ENCODE results near the gene IP6K1.

The IP6K1 gene

GRCh38 chr3:49723296-49723627 is 63.1 kb downstream of the IP6K1 start:
- DNase-seq: peak; percentile 24

- no peak for DNase-seq
These were observed 63.4 kb downstream of the IP6K1 start for GRCh38 chr3:49722896-49723295.

- DNase-seq: no peak
These were observed 64.2 kb downstream of the IP6K1 start for GRCh38 chr3:49721896-49722781.

- no peak for DNase-seq
These were observed 64.8 kb downstream of the IP6K1 start for GRCh38 chr3:49721596-49721895.

- DNase-seq: no peak
These were observed 65.3 kb downstream of the IP6K1 start for GRCh38 chr3:49720855-49721595.

GRCh38 chr3:49719214-49719884 is 67.0 kb downstream of the IP6K1 start, which contains the start of gene AMIGO3:
AMIGO3 (minus strand) TSS chr3:49719684; CDS start chr3:49719465, 219 bp downstream.
- peak; percentile 87 for DNase-seq

GRCh38 chr3:49718858-49719213 is 67.5 kb downstream of the IP6K1 start:
- no peak for DNase-seq

- DNase-seq: no peak
These were observed 68.1 kb downstream of the IP6K1 start for GRCh38 chr3:49717959-49718857.

GRCh38 chr3:49717211-49717958 is 69.0 kb downstream of the IP6K1 start:
- no peak for DNase-seq

GRCh38 chr3:49716691-49717210 is 69.6 kb downstream of the IP6K1 start:
- no peak for DNase-seq

GRCh38 chr3:49716169-49716568 is 70.2 kb downstream of the IP6K1 start:
- DNase-seq: no peak

GRCh38 chr3:49715611-49716121 is 70.7 kb downstream of the IP6K1 start:
- no peak for DNase-seq

GRCh38 chr3:49714728-49715550 is 71.4 kb downstream of the IP6K1 start:
- no peak for DNase-seq

- DNase-seq: no peak
These were observed 72.8 kb downstream of the IP6K1 start for GRCh38 chr3:49713336-49714105.

- DNase-seq: no peak
These were observed 73.6 kb downstream of the IP6K1 start for GRCh38 chr3:49712631-49713317.

- no peak for DNase-seq
These were observed 74.2 kb downstream of the IP6K1 start for GRCh38 chr3:49712166-49712565.

- DNase-seq: no peak
These were observed 74.9 kb downstream of the IP6K1 start for GRCh38 chr3:49711489-49711888.

GRCh38 chr3:49709852-49710251 is 76.5 kb downstream of the IP6K1 start:
- no peak for DNase-seq

- DNase-seq: no peak
These were observed 79.2 kb downstream of the IP6K1 start for GRCh38 chr3:49707113-49707480.
